GM19395 (cell line): ENCODE measurements around the gene RNF144A.

Experiments
- ATAC-seq: cut with Tn5 transposase; IDR thresholded peaks from one replicate; pipeline ENCODE4 v1.9.1; 2021; ENCODE audit warnings: mild to moderate bottlenecking, moderate library complexity; ENCODE audit not compliant: unreplicated experiment

RNF144A gene

DNA sequence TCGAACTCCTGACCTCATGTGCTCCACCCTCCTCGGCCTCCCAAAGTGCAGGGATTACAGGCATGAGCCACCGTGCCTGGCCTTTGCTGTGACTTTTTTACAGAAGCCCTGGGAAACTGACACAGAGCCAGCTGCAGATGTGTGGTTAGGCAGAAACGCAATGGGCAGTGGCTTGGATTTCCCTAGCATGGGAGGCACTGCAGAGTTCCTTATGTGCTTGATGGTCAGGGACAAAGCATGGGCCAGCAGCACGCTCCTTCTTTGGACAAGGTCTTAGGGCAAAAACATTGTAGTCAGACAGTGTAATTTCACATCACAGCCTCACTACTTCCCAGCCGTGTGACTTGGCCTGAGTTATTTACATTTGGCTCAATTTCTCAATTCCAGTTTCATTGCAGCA lies 153.9 kb downstream of the RNF144A start:
- no peak for ATAC-seq

DNA sequence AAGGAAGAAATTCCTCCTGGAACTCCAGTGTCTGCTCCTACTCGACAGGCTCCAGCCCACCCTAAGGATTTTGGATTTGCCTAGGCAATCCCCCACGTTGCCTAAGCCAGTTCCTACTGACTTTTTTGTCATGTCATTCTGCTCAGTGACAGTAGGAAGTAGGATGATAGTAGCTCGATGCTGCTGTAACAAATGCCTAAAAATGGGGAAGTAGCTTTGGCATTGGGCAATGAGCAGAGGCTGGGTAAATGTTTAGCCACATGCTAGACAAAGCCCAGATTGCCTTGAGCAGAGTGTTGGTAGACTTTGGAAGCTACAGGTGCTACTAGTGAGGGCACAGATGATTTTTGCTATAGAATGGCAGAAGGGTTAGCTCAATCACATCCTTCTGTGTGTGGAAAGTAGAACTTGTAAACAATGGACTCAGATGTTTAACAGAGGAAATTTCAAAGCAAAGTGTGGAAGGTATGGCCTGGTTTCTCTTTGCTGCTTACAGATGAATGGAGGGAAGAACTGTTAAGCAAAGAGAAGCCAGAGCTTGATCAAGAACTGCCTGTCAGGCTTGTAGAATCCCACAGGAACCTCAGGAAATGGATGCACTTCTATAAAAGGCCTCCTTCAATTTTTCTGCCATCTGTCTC lies 154.8 kb downstream of the RNF144A start:
- no peak for ATAC-seq

DNA sequence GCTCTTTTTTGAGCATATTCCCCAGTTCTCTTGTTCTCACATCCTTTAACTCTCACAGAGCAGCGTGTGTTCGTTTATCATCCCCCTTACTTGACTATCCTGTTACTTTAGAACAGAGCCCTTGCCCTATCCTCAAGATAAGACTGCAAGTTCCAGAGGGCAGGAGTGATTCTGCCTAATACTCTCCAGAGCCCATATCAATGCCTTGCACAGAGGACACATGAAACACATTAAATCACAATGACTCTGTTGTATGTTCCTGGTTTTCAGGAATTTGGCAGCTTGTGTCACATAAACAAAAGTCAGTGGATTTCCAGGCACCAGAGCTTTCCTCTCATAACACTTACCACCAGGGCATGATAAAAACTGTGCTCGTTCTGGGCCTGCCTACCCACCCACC lies 156.7 kb downstream of the RNF144A start:
- no peak for ATAC-seq

DNA sequence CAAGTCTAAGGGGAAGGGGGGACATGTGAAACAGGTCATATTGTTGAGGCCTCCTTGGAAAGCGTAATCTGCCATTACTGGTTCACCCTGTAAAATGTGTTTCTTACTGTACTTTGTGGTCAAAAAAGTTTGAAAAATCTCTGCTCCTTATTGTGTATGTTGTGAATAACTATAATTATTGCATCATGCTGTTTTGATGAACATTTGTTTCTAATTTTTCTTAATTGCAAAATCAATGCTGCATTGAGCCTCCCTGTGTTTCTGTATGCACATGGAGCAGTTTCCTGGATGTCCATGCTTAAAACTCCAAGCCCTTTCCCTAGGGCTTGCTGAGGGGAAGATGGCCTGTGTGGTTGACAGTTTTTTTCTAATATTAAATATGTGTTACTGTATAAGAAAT lies 158.6 kb downstream of the RNF144A start:
- no peak for ATAC-seq

DNA sequence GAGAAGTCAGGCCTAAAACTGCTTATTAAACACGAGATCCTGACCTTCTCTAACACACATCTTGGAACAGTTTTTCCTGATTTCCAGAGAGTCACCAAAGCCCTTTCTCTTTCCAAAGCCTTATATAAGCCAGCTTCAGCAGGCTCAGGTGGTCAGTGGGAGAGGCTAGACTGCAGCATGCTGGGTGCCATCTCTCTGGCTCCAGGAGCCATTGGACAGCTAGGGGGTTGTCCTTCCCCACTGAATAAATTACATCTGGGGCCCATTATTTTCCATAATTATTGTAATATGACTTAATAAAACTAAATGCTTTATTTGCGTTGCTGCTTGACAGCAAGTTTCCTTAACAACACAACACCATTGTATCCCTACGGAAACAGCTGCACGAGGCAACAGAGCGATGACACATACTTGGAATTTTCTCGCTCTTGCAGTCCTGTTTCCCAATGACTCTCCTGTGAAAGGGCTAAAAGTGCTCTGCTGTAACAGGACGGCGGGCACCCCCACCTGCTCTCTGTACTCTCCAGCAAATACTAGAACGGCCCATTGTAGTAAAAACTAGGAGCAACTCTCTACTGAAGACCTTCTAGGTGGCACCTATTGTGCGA lies 160.6 kb downstream of the RNF144A start:
- ATAC-seq: no peak

DNA sequence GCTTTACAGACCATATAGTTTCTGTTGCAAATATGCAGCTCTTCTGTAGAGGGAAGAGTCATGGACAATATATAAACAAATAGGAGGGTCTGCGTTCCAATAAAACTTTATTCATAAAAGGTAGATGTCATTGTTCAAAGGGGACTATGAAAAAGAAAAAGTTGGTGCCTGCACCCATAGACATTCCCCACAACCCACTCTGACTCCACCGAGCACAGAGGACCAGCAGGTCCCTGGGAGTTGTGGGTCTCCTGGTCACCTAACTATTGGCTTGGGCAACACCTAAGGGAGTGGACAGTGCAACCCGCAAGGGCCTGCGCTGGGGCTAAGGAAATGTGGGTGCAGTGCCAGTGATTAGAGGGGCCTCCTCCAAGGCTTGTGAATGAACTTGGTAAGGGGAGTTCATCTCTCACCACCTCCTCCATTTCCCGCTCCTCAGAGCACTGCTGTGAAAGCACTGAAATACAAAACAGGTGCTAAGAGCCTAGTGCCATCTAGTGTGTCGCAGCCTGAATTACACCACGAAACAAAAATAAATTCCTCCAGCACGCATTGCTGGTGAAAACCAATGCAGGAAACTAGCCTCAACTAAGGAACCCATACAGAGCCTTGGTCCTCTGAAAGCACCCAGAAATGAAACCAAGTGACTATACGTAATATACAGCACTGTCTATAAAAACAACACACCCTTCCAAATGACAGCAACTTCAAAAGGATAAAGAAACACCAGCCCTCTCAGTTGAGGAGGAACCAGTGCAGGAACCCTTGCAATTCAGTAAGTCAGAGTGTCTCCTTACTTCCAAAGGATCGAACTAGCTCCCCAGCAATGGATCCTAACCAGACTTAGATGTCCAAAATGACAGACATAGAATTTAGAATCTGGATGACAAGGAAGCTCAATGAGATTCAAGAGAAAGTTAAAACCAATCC lies 166.6 kb downstream of the RNF144A start:
- no peak for ATAC-seq

DNA sequence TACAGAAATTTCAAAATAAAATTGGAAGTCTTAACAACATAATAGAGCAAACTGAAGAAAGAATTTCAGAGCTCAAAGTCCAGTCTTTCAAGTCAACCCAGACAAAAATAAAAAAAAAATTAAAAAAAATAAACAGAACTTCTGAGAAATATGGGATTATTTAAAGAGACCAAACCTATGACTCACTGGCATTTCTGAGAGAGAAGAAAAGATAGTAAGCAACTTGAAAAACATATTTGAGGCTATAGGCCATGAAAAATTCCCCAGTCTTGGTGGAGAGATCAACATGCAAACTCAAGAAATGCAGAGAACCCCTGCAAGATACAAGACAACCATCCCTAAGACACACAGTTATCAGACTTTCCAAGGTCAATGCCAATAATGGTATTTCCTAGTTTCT lies 167.4 kb downstream of the RNF144A start:
- ATAC-seq: no peak

DNA sequence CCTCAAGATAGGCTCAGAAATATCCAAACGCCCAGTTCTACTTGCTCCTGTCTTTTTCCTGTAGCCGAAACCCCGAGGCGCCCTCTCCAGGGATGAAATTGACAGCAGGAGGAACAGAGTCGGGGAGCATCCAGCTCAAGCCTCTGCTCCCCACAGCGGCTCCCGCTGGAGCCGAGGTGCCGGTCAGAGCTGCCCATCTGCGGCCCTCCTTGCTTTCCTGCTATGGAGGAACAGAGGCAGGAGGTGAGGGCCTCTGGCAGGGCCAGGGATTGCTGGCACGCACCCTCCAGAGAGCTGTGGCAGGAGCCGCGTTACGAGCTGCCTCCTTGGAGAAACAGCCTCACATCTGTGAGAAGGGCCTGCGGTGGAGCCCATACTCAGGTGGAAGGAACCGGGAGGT lies 172.1 kb downstream of the RNF144A start:
- ATAC-seq: no peak

DNA sequence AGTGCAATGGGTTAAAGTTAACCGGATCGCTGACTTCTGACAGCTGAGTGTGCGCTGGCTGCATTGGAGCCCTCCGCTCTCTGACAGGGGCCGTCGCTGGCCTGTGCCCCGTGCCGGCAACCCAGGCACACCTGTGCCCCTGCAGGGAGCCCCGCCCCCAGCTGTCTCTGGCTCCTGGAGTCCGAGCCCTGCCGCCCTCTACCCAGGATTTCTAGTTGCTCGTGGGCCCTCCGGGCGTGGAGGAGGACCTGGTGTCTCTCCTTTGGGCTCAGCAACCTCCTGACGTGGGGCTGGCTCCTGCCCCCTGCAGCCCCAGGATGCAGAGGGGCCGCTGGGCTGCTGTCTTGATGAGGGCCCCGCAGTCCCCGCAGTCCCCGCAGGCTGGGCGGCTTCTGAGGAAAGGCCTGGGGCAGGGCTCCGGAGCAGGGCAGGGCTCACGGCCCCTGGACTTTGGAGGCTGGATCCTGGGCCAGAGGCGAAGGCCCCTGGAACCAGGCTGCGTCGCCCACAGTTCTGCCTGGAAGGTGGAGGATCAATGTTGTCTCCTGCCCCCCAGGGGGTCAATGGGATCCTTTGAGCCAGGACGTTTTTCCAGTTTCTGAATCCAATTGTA lies 172.8 kb downstream of the RNF144A start:
- no peak for ATAC-seq

DNA sequence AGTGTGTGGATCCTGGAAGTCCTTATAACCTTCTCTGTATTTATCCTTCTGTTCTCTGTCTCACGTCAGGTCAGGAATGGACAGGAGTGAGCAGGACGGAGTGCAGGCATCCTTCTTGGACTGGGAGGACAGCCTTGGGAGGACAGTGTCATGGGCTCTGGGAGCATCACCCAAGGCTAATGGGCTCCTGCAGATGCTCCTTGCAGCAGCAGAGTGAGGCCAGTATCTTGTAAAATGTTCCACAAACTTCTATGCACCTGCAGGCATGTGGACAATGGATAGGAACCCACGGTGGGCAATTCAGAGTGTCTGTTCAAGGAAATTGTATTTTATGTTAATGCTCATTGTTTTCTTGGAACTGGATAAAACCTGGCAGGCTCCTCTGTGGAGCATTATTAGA lies 176.2 kb downstream of the RNF144A start:
- ATAC-seq: no peak
